ENCODE measurements around the gene DYNC1H1. TPM values are rescaled to one million over a fixed set of nuclear protein-coding genes. Genes with fewer than 3 reads are reported as not detected.
A peak's percentile ranks its signal among the peaks of the same experiment; 100 is the strongest.

Gene DYNC1H1
- total and polyA plus RNA-seq, 2 experiments from 2014 or later = 141 to 405 TPM

DNA sequence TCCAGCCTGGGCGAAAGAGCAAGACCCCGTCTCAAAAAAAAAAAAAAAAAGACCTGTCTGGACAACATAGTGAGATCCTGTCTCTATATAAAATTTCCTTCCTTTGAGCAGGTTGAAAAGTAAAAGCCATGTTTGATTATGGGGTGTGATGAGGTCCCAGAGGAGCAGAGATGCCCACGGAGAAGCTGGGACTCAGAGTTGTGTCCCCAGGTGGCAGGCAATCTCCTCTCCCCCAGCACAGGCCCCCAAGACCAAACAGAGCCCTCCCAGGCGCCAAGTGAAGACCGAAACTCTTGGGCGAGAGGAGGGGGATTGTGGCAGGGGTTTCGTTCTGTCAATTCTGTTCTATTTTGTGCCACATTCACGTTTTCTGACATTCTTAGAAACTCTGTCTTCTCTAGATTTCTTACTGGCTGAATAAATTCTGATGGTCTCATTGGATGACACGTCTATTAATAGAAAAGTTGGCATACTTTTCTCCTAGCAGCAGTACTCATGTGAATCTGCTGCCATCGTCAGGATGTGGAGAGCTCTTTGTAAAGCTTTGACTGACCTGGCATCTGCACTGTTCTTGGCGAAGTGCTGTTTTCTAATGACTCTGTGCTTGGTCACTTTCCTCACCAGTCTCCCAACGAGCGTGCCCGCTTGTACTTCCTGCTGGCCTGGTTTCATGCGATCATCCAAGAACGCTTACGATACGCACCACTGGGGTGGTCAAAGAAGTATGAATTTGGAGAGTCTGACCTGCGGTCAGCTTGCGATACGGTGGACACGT lies 79.1 kb downstream of the DYNC1H1 start:
- no peaks in the 10 kb centered on the region for H3K4me1 ChIP-seq (ENCODE audit: insufficient read depth)
- DNase-seq (ENCODE audit: low spot score) = no peak
- no peaks in the 10 kb centered on the region for H3K9me2 ChIP-seq (replicated peaks; ENCODE audit: insufficient read depth)
- H3K27ac ChIP-seq = no peak overlapping the region
- H3K9me3 ChIP-seq (ENCODE audit: low read depth) = no peaks in the 10 kb centered on the region
- H3K27me3 ChIP-seq = no peaks in the 10 kb centered on the region
- no peaks in the 10 kb centered on the region for H3K79me2 ChIP-seq
- H3K36me3 ChIP-seq (replicated peaks; ENCODE audit: insufficient read depth, low read depth) = no peaks in the 10 kb centered on the region
- WGBS (ENCODE audit: low lambda C conversion rate, missing lambda C conversion rate) = 97% methylated on average over 22 of the region's 22 CpGs
- no peak overlapping the region for H2AFZ ChIP-seq
- H3K4me3 ChIP-seq = no peak overlapping the region
- no peak overlapping the region for H3K4me2 ChIP-seq
- TF ChIP-seq EZH2phosphoT487 (IDR thresholded peaks at IDR 0.05; ENCODE audit: low read depth, severe bottlenecking, unreplicated experiment) = no peak
- no peak for TF ChIP-seq EZH2 (IDR thresholded peaks at IDR 0.05; ENCODE audit: borderline replicate concordance)
- TF ChIP-seq, protein P1, sequence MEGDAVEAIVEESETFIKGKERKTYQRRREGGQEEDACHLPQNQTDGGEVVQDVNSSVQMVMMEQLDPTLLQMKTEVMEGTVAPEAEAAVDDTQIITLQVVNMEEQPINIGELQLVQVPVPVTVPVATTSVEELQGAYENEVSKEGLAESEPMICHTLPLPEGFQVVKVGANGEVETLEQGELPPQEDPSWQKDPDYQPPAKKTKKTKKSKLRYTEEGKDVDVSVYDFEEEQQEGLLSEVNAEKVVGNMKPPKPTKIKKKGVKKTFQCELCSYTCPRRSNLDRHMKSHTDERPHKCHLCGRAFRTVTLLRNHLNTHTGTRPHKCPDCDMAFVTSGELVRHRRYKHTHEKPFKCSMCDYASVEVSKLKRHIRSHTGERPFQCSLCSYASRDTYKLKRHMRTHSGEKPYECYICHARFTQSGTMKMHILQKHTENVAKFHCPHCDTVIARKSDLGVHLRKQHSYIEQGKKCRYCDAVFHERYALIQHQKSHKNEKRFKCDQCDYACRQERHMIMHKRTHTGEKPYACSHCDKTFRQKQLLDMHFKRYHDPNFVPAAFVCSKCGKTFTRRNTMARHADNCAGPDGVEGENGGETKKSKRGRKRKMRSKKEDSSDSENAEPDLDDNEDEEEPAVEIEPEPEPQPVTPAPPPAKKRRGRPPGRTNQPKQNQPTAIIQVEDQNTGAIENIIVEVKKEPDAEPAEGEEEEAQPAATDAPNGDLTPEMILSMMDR (IDR thresholded peaks at IDR 0.05; ENCODE audit: poor library complexity) = no peak
- no peaks in the 10 kb centered on the region for H4K20me1 ChIP-seq (ENCODE audit: insufficient read depth, poor library complexity, severe bottlenecking)

DNA sequence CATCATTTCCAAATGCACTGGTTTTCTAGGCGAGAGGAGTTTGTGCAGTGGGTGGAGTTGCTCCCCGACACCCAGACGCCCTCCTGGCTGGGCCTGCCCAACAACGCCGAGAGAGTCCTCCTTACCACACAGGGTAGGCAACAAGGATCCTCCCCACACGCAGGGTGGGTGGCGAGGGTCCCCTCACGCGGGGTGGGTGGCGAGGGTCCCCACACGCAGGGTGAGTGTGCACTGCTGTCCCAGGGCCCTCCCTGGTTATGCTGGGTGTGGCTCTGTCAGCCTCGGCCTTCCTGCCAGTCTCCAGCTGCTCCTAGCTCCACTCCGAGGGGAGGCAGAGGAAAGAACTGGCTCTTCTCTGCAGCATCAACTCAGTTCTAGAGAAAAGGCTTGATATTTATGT lies 80.2 kb downstream of the DYNC1H1 start:
- H3K36me3 ChIP-seq (replicated peaks; ENCODE audit: insufficient read depth, low read depth) = no peaks in the 10 kb centered on the region

DNA sequence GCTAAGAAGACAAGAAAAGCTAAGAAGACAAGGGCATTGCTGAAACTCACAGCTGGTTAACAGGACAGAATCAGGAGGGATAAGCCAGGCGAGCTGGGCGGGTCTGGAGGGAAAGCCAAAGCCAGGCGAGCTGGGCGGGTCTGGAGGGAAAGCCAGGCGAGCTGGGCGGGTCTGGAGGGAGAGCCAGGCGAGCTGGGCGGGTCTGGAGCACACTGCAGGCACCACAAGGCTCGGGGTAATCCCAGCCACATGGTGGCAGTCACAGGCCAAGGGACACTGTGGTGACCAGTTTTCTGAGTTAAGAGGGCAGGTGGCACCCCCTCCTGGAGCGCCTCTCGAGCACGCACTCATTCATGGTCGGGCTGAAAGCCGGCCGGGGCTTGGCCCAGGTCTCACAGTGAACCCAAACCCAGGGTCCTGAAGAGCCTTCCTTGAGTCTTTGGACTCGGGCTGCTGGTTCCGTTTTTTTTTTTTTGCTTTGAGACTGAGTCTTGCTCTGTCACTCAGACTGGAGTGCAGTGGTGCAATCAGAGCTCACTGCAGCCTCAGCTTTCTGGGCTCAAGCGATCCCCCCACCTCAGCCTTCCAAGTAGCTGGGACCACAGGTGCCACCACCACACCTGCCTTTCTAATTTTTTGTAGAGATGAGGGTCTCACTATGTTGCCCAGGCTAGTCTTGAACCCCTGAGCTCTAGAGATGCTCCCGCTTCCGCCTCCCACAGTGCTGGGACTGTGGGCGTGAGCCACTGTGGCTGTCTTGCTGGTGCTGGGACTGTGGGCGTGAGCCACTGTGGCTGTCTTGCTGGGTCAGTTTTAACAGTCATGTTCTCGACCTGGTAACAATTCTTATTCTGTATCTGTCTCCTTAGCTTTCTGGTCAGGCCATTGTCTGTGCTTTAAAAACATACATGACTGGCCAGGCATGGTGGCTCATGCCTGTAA lies 82.2 kb downstream of the DYNC1H1 start:
- Histone ChIP-seq H4K20me1 (ENCODE audit: insufficient read depth, poor library complexity, severe bottlenecking) (no peaks in the 10 kb centered on the region), H3K27ac (no peak overlapping the region)

More for the DNA sequence above, 80.2 kb downstream of the DYNC1H1 start:
- TF ChIP-seq EZH2phosphoT487 (IDR thresholded peaks at IDR 0.05; ENCODE audit: low read depth, severe bottlenecking, unreplicated experiment) (no peak), EZH2 (IDR thresholded peaks at IDR 0.05; ENCODE audit: borderline replicate concordance) (no peak)
- TF ChIP-seq, protein P1 (IDR thresholded peaks at IDR 0.05; ENCODE audit: poor library complexity) = no peak
- H3K4me1 ChIP-seq (ENCODE audit: insufficient read depth) = no peaks in the 10 kb centered on the region
- no peak for DNase-seq (ENCODE audit: low spot score)
- H3K79me2 ChIP-seq = no peaks in the 10 kb centered on the region
- H3K9me2 ChIP-seq (replicated peaks; ENCODE audit: insufficient read depth) = no peaks in the 10 kb centered on the region
- no peak overlapping the region for H3K27ac ChIP-seq
- 93% methylated on average over 13 of the region's 13 CpGs for WGBS (ENCODE audit: low lambda C conversion rate, missing lambda C conversion rate)
- H3K9me3 ChIP-seq (ENCODE audit: low read depth) = no peaks in the 10 kb centered on the region
- no peak overlapping the region for H2AFZ ChIP-seq
- no peaks in the 10 kb centered on the region for H3K27me3 ChIP-seq
- no peaks in the 10 kb centered on the region for H4K20me1 ChIP-seq (ENCODE audit: insufficient read depth, poor library complexity, severe bottlenecking)
- H3K4me3 ChIP-seq = no peak overlapping the region
- no peak overlapping the region for H3K4me2 ChIP-seq

More for the DNA sequence above, 82.2 kb downstream of the DYNC1H1 start:
- Histone ChIP-seq H3K4me2 (no peak overlapping the region), H3K27me3 (no peaks in the 10 kb centered on the region), H3K9me3 (ENCODE audit: low read depth) (no peaks in the 10 kb centered on the region), H2AFZ (no peak overlapping the region), H3K36me3 (replicated peaks; ENCODE audit: insufficient read depth, low read depth) (no peaks in the 10 kb centered on the region), H3K4me3 (no peak overlapping the region), H3K9me2 (replicated peaks; ENCODE audit: insufficient read depth) (no peaks in the 10 kb centered on the region), H3K79me2 (no peaks in the 10 kb centered on the region), H3K4me1 (ENCODE audit: insufficient read depth) (no peaks in the 10 kb centered on the region)
- TF ChIP-seq EZH2 (IDR thresholded peaks at IDR 0.05; ENCODE audit: borderline replicate concordance) = no peak
- TF ChIP-seq, protein P1 (IDR thresholded peaks at IDR 0.05; ENCODE audit: poor library complexity) = peak; percentile 60
- WGBS (ENCODE audit: low lambda C conversion rate, missing lambda C conversion rate) = 59% methylated on average over 21 of the region's 23 CpGs
- DNase-seq (ENCODE audit: low spot score) = peak; percentile 90

Data from hepatocyte (in vitro differentiated cells).